Prostate gland (tissue), 2 donors: ENCODE data around the gene CLASRP. TPM values are rescaled to one million over a fixed set of nuclear protein-coding genes. Genes with fewer than 3 reads are reported as not detected.

Source experiments
- DNase-seq: peaks from one replicate; pipeline ENCODE4 v3.0.0-alpha.2; 2019; ENCODE audit warnings: low spot score
- H3K27ac ChIP-seq, 2 donors: fragments of 200-600 bp; sonication (generic); 2 replicates each; pipeline ENCODE4 v1.5.1; 2017 to 2019
- H3K27me3 ChIP-seq: fragments of 200-600 bp; sonication (generic); replicated peaks from 2 replicates; pipeline ENCODE4 v1.5.1; 2019; ENCODE audit not compliant: insufficient read depth
- H3K36me3 ChIP-seq, 2 donors: fragments of 200-600 bp; sonication (generic); 1 replicate in 1 of 2; 2 replicates in 1 of 2; pipeline versions ENCODE4 v1.5.1 to v1.8.1; 2017 to 2019
- H3K4me1 ChIP-seq: fragments of 200-600 bp; sonication (generic); replicated peaks from 2 replicates; pipeline ENCODE4 v1.5.1; 2019
- H3K4me3 ChIP-seq, 2 donors: fragments of 200-600 bp; sonication (generic); 2 replicates each; pipeline ENCODE4 v1.5.1; 2017 to 2019
- H3K9me3 ChIP-seq: fragments of 200-600 bp; sonication (generic); 2 replicates; pipeline ENCODE4 v1.5.1; 2017
- CTCF ChIP-seq, 4 experiments: fragments of 200-600 bp in 2 of 4; fragments of 450-650 bp in 2 of 4; sonication (generic) in 2 of 4; IDR thresholded peaks; 1 replicate in 3 of 4; 2 replicates in 1 of 4; pipeline ENCODE4 v1.5.1; 2016 to 2019; ENCODE audit warnings: antibody characterized with exemption in 4 of 4, mild to moderate bottlenecking in 2 of 4, moderate library complexity in 2 of 4
- POLR2A ChIP-seq: fragments of 450-650 bp; IDR thresholded peaks from one replicate; pipeline ENCODE4 v1.6.1; 2016; ENCODE audit warnings: antibody characterized with exemption, mild to moderate bottlenecking
- POLR2AphosphoS5 ChIP-seq: sonication (generic); formaldehyde crosslinking; IDR thresholded peaks from one replicate; pipeline ENCODE4 v1.6.1; 2017; ENCODE audit warnings: antibody characterized with exemption
- WGBS: methylation state at CpG from one replicate; pipeline ENCODE4 v1.1.5; 2018; 5-methylcytosine and 5-hydroxymethylcytosine counted together
- intact Hi-C: fragments of 100-400 bp; cut with DNase I; formaldehyde crosslinking; loops from one replicate; pipeline ENCODE4 v1.14.2; 2022
- total RNA-seq, 2 donors: library from RNA; depleted of rRNA; stranded (reverse); fragments of >200 nt; gene quantifications; one replicate each; pipeline ENCODE4 v1.1.0, GENCODE V29; 2016

CLASRP gene
- total RNA-seq, result 100 to 1,000 TPM in 1 of 2 donors, 10 to 100 TPM in 1; 97.8 to 162 TPM

DNA sequence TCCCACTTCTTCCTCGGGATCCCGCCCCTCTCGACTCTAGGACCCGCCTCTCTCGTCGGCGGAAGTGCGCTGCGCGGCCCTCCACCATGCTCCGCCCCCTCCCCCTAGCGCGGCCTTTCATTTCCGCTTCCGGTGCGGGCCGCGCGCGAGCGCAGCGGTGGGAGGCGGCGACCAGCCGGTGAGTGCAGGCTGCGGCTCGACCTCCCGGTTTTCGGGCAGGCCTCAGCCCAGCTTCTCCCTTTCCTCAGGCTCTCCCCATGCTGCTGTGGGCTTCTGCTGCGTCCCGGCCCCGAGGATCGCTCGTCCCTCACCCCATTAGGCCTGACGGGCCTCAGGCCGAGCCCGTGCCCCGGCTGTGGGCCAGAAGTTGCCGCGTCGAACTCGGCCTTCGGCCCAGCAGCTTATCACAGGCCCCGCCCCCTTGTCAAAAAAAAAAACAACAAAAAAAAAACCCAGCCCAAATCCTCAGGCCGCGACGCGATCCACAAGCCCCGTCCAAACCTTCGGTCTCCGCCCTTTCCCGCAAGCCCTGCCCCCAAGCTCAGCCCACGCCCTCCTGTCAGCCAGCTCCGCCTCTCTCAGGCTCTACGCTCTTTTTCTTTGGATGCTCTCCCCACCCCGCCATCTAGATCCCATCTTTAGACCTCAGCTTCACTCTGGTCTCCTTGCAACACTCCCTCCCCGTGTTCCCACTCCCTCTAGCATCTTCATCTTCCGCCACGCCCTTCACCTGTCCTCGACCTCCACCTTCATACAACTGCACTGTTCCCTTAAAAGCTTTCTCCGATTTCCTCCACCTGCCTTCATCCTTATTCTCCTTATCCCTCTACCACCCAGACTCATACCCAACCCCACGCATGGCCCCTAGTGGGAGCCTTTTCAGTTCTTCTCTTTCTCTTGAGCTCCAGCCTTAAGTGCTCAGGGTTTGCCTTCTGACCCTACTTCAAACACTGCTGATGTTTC lies at the start of gene CLASRP:
TSS of gene CLASRP (plus strand) at position 115 of the 963 bp plus-strand sequence. CDS start 1,168 bp downstream, outside the sequence.
- Histone ChIP-seq H3K36me3 (no peaks in the 10 kb centered on the region), H3K27me3 (no peaks in the 10 kb centered on the region), H3K4me3 (peak within 1 kb of the TSS; percentile 76 to 90), H3K27ac (peak within 1 kb of the TSS; percentile 90 to 91), H3K4me1 (peaks cover 10% of the 10 kb centered on the region), H3K9me3 (no peaks in the 10 kb centered on the region)
- peak; percentile 87 for DNase-seq
- WGBS, result 2% methylated on average over 62 of the region's 62 CpGs
- TF ChIP-seq POLR2AphosphoS5, result peak; percentile 96
- TF ChIP-seq CTCF (IDR thresholded peaks at IDR 0.05), result peak in 1 of 4 experiments; percentile 31
- TF ChIP-seq POLR2A, result peak; percentile 89
- intact Hi-C loops, result no loop called here

- TF ChIP-seq POLR2AphosphoS5 (no peak), POLR2A (no peak), CTCF (IDR thresholded peaks at IDR 0.05) (no peak)
- H3K27ac ChIP-seq, result no peak overlapping the region
- no peak for DNase-seq
- no peaks in the 10 kb centered on the region for H3K9me3 ChIP-seq
- intact Hi-C loops, result no loop called here
- no peak overlapping the region for H3K4me3 ChIP-seq
- no peaks in the 10 kb centered on the region for H3K4me1 ChIP-seq
- no peaks in the 10 kb centered on the region for H3K27me3 ChIP-seq
- H3K36me3 ChIP-seq, result peaks cover 0 to 6% of the 10 kb centered on the region in 2 donors
- WGBS, result 95% methylated on average over 14 of the region's 14 CpGs
Observed at GRCh38 chr19:44990459-44990858, 48.4 kb upstream of the CLASRP start.

DNA sequence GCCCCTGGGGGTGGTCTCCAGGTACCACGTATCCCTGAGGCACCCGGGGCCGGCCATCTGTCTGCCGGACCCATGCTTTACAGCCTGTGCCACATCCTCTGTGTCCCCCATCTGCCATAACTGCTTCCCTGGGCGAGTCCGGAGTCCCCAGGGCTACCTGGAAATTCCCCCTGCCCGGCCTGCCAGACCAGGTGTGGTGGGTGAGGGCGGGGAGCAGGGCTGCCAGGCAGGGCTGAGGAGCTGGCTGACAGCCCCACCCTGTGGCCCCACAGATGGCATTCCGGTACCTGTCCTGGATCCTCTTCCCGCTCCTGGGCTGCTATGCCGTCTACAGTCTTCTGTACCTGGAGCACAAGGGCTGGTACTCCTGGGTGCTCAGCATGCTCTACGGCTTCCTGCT lies 47.9 kb upstream of the CLASRP start:
- intact Hi-C loops, result no loop called here
- Histone ChIP-seq H3K36me3 (peaks cover 0 to 6% of the 10 kb centered on the region in 2 donors), H3K9me3 (no peaks in the 10 kb centered on the region), H3K27ac (no peak overlapping the region), H3K4me1 (no peaks in the 10 kb centered on the region), H3K27me3 (no peaks in the 10 kb centered on the region), H3K4me3 (no peak overlapping the region)
- WGBS, result 85% methylated on average over 11 of the region's 12 CpGs
- no peak for DNase-seq
- TF ChIP-seq CTCF (IDR thresholded peaks at IDR 0.05) (no peak), POLR2AphosphoS5 (no peak), POLR2A (no peak)

- no peaks in the 10 kb centered on the region for H3K27me3 ChIP-seq
- H3K36me3 ChIP-seq, result peaks cover 0 to 6% of the 10 kb centered on the region in 2 donors
- DNase-seq, result no peak
- intact Hi-C loops, result no loop called here
- H3K27ac ChIP-seq, result no peak overlapping the region
- 89% methylated on average over 41 of the region's 44 CpGs for WGBS
- no peaks in the 10 kb centered on the region for H3K4me1 ChIP-seq
- H3K4me3 ChIP-seq, result no peak overlapping the region
- H3K9me3 ChIP-seq, result no peaks in the 10 kb centered on the region
- TF ChIP-seq CTCF (IDR thresholded peaks at IDR 0.05), result no peak
- no peak for TF ChIP-seq POLR2AphosphoS5
- TF ChIP-seq POLR2A, result no peak
Observed at GRCh38 chr19:44992336-44993163, 46.3 kb upstream of the CLASRP start.
